Neural progenitor cell (in vitro differentiated cells): ENCODE data around the gene SMPD1. TPM values are rescaled to one million over a fixed set of nuclear protein-coding genes. Genes with fewer than 3 reads are reported as not detected.

Experiments
- DNase-seq: peaks from one replicate; pipeline ENCODE4 v3.0.0-alpha.2; 2016; ENCODE audit warnings: low spot score
- H2AFZ ChIP-seq: fragments of 200-600 bp; sonication (generic); replicated peaks from 2 replicates; pipeline ENCODE4 v1.6.1; 2016; ENCODE audit warnings: antibody characterized with exemption
- H3F3A ChIP-seq: fragments of 200-600 bp; sonication (generic); 2 replicates; pipeline ENCODE4 v1.6.1; 2016; ENCODE audit warnings: antibody characterized with exemption, low read depth
- H3K27ac ChIP-seq: fragments of 200-600 bp; sonication (generic); 2 replicates; pipeline ENCODE4 v1.5.1; 2016; ENCODE audit warnings: mild to moderate bottlenecking
- H3K27me3 ChIP-seq: fragments of 200-600 bp; sonication (generic); 2 replicates; pipeline ENCODE4 v1.6.1; 2016; ENCODE audit warnings: mild to moderate bottlenecking, moderate library complexity
- H3K36me3 ChIP-seq: fragments of 200-600 bp; sonication (generic); 2 replicates; pipeline ENCODE4 v1.5.1; 2016
- H3K4me1 ChIP-seq: fragments of 200-600 bp; sonication (generic); 2 replicates; pipeline ENCODE4 v1.6.1; 2016; ENCODE audit warnings: mixed run types
- H3K4me2 ChIP-seq: fragments of 200-600 bp; sonication (generic); 2 replicates; pipeline ENCODE4 v1.6.1; 2016
- H3K4me3 ChIP-seq: fragments of 200-600 bp; sonication (generic); 2 replicates; pipeline ENCODE4 v1.5.1; 2016
- H3K79me2 ChIP-seq: fragments of 200-600 bp; sonication (generic); 2 replicates; pipeline ENCODE4 v1.6.1; 2016; ENCODE audit warnings: low read depth
- H3K9ac ChIP-seq: fragments of 200-600 bp; sonication (generic); 2 replicates; pipeline ENCODE4 v1.6.1; 2016
- H3K9me3 ChIP-seq: fragments of 200-600 bp; sonication (generic); 2 replicates; pipeline ENCODE4 v1.5.1; 2016; ENCODE audit warnings: low read depth
- H4K20me1 ChIP-seq: fragments of 200-600 bp; sonication (generic); 2 replicates; pipeline ENCODE4 v1.6.1; 2016; ENCODE audit warnings: low read depth
- H3K27ac Mint-ChIP-seq: 3 replicates; pipeline ENCODE4 v1.8.0; 2021; ENCODE audit warnings: mixed read lengths
- H3K27me3 Mint-ChIP-seq: 2 replicates; pipeline ENCODE4 v1.8.0; 2022; ENCODE audit warnings: low read depth, mild to moderate bottlenecking, inconsistent platforms, moderate library complexity, mixed read lengths; ENCODE audit not compliant: insufficient read depth
- H3K36me3 Mint-ChIP-seq: 3 replicates; pipeline ENCODE4 v1.8.0; 2021; ENCODE audit warnings: mixed read lengths
- H3K4me1 Mint-ChIP-seq: 3 replicates; pipeline ENCODE4 v1.8.0; 2021; ENCODE audit warnings: mixed read lengths
- H3K4me3 Mint-ChIP-seq: 3 replicates; pipeline ENCODE4 v1.8.0; 2021; ENCODE audit warnings: mild to moderate bottlenecking, moderate library complexity, mixed read lengths
- H3K9me3 Mint-ChIP-seq: 3 replicates; pipeline ENCODE4 v1.8.0; 2020; ENCODE audit warnings: mixed read lengths
- EZH2 ChIP-seq: fragments of 200-600 bp; sonication (generic); IDR thresholded peaks from 2 replicates; pipeline ENCODE4 v1.6.1; 2017; ENCODE audit warnings: antibody characterized with exemption, mild to moderate bottlenecking, moderate library complexity
- EZH2phosphoT487 ChIP-seq: fragments of 200-600 bp; sonication (generic); IDR thresholded peaks from 2 replicates; pipeline ENCODE4 v1.6.1; 2017; ENCODE audit warnings: antibody characterized with exemption
- total RNA-seq: library from RNA; depleted of rRNA; stranded (reverse); fragments of >200 nt; gene quantifications from 2 replicates; pipeline ENCODE4 v1.2.3, GENCODE V29; 2015; ENCODE audit warnings: low replicate concordance
- TF ChIP-seq, protein P1 (sequence below): fragments of 200-600 bp; sonication (generic); IDR thresholded peaks from 2 replicates; pipeline ENCODE4 v1.5.1; 2017; ENCODE audit warnings: antibody characterized with exemption, mild to moderate bottlenecking

The SMPD1 gene
- total RNA-seq, 1 donor from 2014 or later = 11.3 TPM

DNA sequence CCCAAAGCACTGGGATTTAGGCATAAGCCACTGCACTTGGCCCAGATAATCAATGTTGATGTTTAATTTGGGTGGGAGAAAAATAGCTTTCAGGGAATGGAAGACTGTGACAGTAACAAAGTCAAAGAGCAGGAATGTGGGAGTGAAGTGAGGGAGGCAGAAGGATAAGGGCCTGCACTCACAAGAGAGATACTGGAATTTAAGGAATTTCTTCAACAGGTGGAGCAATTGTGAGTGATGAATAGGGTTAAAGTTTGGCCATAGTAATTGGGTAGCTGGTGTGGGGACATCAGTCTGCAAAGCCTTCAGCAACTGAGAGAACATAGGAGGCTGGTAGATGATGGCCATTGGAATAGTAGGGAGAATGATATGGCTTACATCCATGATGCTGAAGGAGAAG is 37.2 kb downstream of the SMPD1 start:
- no peak for TF ChIP-seq EZH2
- TF ChIP-seq, protein P1, sequence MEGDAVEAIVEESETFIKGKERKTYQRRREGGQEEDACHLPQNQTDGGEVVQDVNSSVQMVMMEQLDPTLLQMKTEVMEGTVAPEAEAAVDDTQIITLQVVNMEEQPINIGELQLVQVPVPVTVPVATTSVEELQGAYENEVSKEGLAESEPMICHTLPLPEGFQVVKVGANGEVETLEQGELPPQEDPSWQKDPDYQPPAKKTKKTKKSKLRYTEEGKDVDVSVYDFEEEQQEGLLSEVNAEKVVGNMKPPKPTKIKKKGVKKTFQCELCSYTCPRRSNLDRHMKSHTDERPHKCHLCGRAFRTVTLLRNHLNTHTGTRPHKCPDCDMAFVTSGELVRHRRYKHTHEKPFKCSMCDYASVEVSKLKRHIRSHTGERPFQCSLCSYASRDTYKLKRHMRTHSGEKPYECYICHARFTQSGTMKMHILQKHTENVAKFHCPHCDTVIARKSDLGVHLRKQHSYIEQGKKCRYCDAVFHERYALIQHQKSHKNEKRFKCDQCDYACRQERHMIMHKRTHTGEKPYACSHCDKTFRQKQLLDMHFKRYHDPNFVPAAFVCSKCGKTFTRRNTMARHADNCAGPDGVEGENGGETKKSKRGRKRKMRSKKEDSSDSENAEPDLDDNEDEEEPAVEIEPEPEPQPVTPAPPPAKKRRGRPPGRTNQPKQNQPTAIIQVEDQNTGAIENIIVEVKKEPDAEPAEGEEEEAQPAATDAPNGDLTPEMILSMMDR = no peak
- TF ChIP-seq EZH2phosphoT487 = no peak
- Histone ChIP-seq H3K4me2 (no peak overlapping the region), H3K9ac (no peak overlapping the region), H3K4me3 (no peak overlapping the region), H2AFZ (no peak overlapping the region), H3K79me2 (no peaks in the 10 kb centered on the region), H3K9me3 (no peaks in the 10 kb centered on the region), H3K4me1 (peaks cover 3% of the 10 kb centered on the region), H4K20me1 (no peaks in the 10 kb centered on the region), H3K27ac (no peak overlapping the region), H3F3A (no peaks in the 10 kb centered on the region), H3K36me3 (no peaks in the 10 kb centered on the region), H3K27me3 (peaks cover 7% of the 10 kb centered on the region)
- no peaks in the 10 kb centered on the region for H3K4me1 Mint-ChIP-seq
- no peaks in the 10 kb centered on the region for H3K36me3 Mint-ChIP-seq
- DNase-seq = peak; percentile 36
- no peak overlapping the region for H3K4me3 Mint-ChIP-seq
- H3K9me3 Mint-ChIP-seq = no peaks in the 10 kb centered on the region
- no peak overlapping the region for H3K27ac Mint-ChIP-seq
- peaks cover 2% of the 10 kb centered on the region for H3K27me3 Mint-ChIP-seq

DNA sequence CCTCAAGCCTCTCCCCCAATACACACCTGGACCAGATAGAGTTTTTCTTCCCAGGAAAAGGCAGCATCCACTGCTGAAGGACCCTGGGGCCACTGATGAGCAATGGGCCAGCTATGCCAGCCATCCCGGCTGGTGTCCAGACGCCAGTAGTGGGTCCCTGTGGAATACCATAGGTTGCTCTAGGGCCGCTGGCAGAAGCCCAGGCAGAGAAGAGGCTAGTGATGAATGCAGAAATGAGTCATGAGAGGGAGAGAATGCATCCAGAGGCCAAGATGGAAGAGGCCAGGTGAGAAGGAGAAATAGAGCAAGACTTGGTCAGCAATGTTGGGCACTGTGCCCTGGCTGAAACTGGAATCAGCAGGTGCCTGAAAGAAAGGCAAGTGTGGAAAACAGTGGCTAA is 41.6 kb downstream of the SMPD1 start:
- Mint-ChIP-seq H3K36me3 (no peaks in the 10 kb centered on the region), H3K4me3 (no peak overlapping the region), H3K27me3 (peaks cover 7% of the 10 kb centered on the region), H3K9me3 (no peaks in the 10 kb centered on the region), H3K27ac (no peak overlapping the region), H3K4me1 (no peaks in the 10 kb centered on the region)
- no peak overlapping the region for H3K4me2 ChIP-seq
- H2AFZ ChIP-seq = no peak overlapping the region
- no peaks in the 10 kb centered on the region for H3F3A ChIP-seq
- no peaks in the 10 kb centered on the region for H4K20me1 ChIP-seq
- TF ChIP-seq EZH2 (no peak), EZH2phosphoT487 (no peak)
- TF ChIP-seq, protein P1 = no peak
- DNase-seq = no peak
- H3K9ac ChIP-seq = no peak overlapping the region
- H3K27ac ChIP-seq = no peak overlapping the region
- H3K79me2 ChIP-seq = no peaks in the 10 kb centered on the region
- no peaks in the 10 kb centered on the region for H3K9me3 ChIP-seq
- peaks cover 3% of the 10 kb centered on the region for H3K4me1 ChIP-seq
- H3K27me3 ChIP-seq = no peaks in the 10 kb centered on the region
- H3K36me3 ChIP-seq = no peaks in the 10 kb centered on the region
- H3K4me3 ChIP-seq = no peak overlapping the region

DNA sequence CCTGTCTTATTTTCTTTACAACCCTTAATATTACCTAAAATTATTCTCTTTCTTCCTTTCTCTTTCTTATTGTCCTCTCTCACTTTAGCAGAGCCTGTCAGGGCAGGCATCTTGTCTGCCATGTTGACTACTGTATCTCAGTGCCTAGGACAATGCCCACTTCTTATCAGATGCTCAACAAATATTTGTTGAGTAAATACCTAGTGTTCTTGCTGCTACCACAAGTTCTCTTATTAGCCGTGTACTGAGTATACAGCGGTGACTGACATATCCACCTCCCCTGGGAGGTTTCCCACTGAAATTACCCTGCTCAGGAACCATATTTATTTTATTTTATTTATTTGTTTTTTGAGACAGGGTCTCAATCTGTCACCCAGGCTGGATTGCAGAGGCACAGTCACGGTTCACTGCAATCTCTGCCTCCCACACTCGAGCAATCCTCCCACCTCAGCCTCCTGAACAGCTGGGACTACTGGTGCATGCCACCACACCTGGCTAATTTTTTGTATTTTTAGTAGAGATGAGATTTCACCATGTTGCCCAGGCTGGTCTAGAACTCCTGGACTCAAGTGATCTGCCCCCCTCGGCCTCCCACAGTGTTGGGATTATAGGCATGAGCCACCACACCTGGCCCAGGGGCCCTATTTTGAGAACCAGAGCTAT is 43.9 kb downstream of the SMPD1 start:
- Histone ChIP-seq H3F3A (no peaks in the 10 kb centered on the region), H3K9me3 (no peaks in the 10 kb centered on the region), H3K79me2 (no peaks in the 10 kb centered on the region), H3K4me1 (no peaks in the 10 kb centered on the region), H3K27ac (no peak overlapping the region), H4K20me1 (no peaks in the 10 kb centered on the region), H3K9ac (no peak overlapping the region), H3K4me3 (no peak overlapping the region), H2AFZ (no peak overlapping the region), H3K4me2 (no peak overlapping the region), H3K27me3 (no peaks in the 10 kb centered on the region), H3K36me3 (no peaks in the 10 kb centered on the region)
- H3K9me3 Mint-ChIP-seq = no peaks in the 10 kb centered on the region
- TF ChIP-seq EZH2 (no peak), EZH2phosphoT487 (no peak)
- TF ChIP-seq, protein P1 = no peak
- H3K27me3 Mint-ChIP-seq = peaks cover 7% of the 10 kb centered on the region
- no peak for DNase-seq
- no peaks in the 10 kb centered on the region for H3K4me1 Mint-ChIP-seq
- H3K27ac Mint-ChIP-seq = no peak overlapping the region
- H3K4me3 Mint-ChIP-seq = no peak overlapping the region
- no peaks in the 10 kb centered on the region for H3K36me3 Mint-ChIP-seq
